HPDE6-E6E7 (cell line): ENCODE data around the gene TAF4.

Experiments
- DNase-seq: peaks from one replicate; pipeline ENCODE4 v3.0.0; 2011; ENCODE audit warnings: missing footprints; ENCODE audit errors: extremely low spot score

The TAF4 gene

GRCh38 chr20:61942526-61942925 lies 123.2 kb downstream of the TAF4 start:
- no peak for DNase-seq

- no peak for DNase-seq
These were observed 123.8 kb downstream of the TAF4 start for GRCh38 chr20:61941721-61942405.

GRCh38 chr20:61940976-61941720 lies 124.5 kb downstream of the TAF4 start:
- no peak for DNase-seq

- no peak for DNase-seq
These were observed 125.2 kb downstream of the TAF4 start for GRCh38 chr20:61940491-61940890.

GRCh38 chr20:61939691-61940360 lies 125.9 kb downstream of the TAF4 start:
- DNase-seq, result no peak

GRCh38 chr20:61938839-61939690 lies 126.6 kb downstream of the TAF4 start:
- no peak for DNase-seq

- no peak for DNase-seq
These were observed 127.5 kb downstream of the TAF4 start for GRCh38 chr20:61937963-61938838.

GRCh38 chr20:61937146-61937962 lies 128.3 kb downstream of the TAF4 start:
- no peak for DNase-seq

GRCh38 chr20:61936701-61937131 lies 129.0 kb downstream of the TAF4 start:
- no peak for DNase-seq

- no peak for DNase-seq
These were observed 129.6 kb downstream of the TAF4 start for GRCh38 chr20:61935926-61936700.

GRCh38 chr20:61934716-61935530 lies 130.8 kb downstream of the TAF4 start:
- no peak for DNase-seq

- no peak for DNase-seq
These were observed 131.5 kb downstream of the TAF4 start for GRCh38 chr20:61933951-61934715.

- DNase-seq, result no peak
These were observed 132.2 kb downstream of the TAF4 start for GRCh38 chr20:61933481-61933950.

- no peak for DNase-seq
These were observed 132.8 kb downstream of the TAF4 start for GRCh38 chr20:61932711-61933480.

GRCh38 chr20:61932199-61932592 lies 133.5 kb downstream of the TAF4 start:
- no peak for DNase-seq

GRCh38 chr20:61931476-61932198 lies 134.0 kb downstream of the TAF4 start:
- DNase-seq, result no peak
